ENCODE data around the gene ZNF367.
A peak's percentile ranks its signal among the peaks of the same experiment; 100 is the strongest.

ZNF367 gene

GRCh38 chr9:96436456-96437126 is 18.4 kb upstream of the ZNF367 start:
- DNase-seq (ENCODE audit: low read depth) = no peak

DNA sequence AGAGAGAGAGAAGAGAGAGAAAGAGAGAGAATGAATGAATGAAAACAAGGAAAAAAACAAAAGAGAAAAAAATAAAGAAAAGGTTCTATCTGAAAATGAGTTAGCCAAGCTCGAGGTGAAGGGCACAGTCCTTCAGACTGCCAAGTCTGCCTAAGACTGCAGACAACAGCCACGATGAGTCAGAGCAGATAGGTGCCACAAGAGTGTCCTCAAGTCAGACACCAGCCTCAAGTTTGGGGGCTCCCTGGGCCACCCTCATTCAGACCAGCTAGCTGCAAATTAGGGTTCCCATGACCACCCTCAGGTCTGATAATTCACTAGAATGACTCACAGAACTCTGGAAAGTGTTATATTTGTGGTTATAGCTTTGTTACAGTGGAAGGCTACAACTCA is 17.9 kb upstream of the ZNF367 start:
- no peak for DNase-seq (ENCODE audit: low read depth)

DNA sequence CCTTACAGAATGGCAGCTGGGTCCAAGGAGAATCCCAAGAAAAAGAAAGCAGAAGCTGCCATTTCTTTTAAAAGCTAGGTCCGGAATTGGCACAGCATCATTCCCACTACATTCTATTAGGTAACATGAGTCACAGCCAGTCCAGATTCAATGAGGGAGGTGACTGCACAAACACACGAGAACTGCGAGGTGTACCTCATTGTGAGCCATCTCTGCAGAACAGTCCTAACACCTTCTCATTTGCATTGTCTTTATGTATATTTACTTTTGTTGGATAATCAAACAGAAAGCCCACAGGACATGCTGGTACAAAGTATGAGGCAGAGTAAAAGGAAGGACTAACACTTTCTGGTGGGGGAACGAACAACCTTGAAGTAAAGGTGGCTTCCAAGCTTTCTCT is 17.2 kb upstream of the ZNF367 start:
- no peak for DNase-seq (ENCODE audit: low read depth)

GRCh38 chr9:96430377-96430776 is 12.2 kb upstream of the ZNF367 start:
- no peak for DNase-seq (ENCODE audit: low read depth)

DNA sequence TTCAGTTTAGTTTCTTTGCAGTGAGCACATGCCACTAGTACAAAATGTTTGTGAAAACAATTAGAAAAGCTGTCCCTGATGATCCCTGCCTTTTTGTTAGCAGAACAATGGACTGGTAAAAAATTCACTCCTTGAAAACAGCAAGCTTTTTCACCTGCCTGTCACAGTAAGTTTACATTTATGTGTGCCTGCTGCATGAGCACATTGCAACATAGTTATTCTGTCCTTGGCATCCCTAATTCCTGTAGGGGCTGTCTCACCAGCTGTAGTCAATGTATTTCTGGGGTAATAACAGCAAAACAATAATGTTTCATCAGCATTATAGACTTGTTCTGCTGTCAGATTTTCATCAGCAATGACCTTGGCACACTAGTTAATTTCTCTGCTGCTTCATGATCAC is 11.6 kb upstream of the ZNF367 start:
- no peak for DNase-seq (ENCODE audit: low read depth)

DNA sequence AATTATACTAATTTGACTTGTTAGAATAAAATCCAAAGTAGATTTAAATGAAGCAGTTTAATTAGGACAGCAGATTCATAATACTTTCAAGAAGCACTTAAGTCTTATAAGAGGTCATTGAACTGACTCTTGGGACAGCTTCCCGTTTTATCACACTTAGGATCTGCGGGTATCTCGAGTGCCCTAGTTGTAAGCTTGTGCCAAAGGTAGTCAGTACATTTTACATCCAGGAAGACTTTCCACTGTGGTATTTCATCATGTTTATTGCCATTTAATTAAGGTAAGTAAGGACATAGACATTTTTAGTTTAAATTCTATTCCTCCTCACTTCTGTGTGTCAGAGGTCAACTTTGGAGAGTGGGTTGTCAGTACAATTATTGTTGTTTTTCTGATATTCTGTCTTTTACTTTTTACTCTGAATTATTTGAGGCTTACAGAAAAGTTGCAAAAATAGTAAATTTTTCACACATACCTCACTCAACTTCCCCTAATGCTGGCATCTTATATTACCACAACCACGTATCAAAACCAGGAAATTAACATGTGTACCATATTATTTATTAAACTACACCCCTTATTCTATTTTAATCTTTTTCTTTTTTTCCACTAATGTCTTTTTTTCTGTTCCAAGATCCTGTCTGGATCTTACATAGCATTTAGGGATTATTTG is 7.5 kb upstream of the ZNF367 start:
- DNase-seq (ENCODE audit: low read depth) = no peak

- no peak for DNase-seq (ENCODE audit: low read depth)
Measured at GRCh38 chr9:96423985-96424336, 5.8 kb upstream of the ZNF367 start.

DNA sequence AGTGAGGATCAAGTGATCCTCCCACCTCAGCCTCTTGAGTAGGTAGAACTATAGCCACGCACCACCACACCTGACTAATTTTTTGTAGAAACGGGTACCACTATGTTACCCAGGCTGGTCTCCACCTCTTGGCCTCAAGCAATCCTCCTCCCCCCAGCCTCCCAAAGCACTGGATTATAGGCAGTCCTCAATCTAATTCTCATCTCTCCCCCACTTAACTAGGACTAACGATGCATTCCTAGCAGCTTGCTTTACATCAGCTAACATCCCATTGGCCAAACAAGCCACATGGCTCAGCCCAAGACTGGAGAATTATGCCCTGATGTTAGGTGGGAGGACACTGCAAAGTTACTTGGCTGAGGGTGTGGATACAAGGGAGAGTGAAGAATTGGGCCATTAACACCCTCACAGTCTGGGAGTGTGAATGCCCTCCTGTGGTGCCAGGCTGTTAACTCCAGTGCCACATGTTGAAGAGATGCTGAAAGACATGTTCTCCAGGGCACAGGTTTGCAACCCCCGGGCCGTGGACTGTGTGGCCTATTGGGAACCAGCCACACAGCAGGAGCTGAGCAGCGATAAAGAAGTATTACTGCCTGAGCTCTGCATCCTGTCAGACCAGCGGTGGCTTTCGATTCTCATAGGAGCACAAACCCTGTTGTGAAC is 5.3 kb upstream of the ZNF367 start:
- DNase-seq (ENCODE audit: low read depth) = no peak

GRCh38 chr9:96420468-96421219 is 2.5 kb upstream of the ZNF367 start:
- DNase-seq (ENCODE audit: low read depth) = peak; percentile 97

GRCh38 chr9:96419691-96419969 is 1.5 kb upstream of the ZNF367 start:
- no peak for DNase-seq (ENCODE audit: low read depth)

DNA sequence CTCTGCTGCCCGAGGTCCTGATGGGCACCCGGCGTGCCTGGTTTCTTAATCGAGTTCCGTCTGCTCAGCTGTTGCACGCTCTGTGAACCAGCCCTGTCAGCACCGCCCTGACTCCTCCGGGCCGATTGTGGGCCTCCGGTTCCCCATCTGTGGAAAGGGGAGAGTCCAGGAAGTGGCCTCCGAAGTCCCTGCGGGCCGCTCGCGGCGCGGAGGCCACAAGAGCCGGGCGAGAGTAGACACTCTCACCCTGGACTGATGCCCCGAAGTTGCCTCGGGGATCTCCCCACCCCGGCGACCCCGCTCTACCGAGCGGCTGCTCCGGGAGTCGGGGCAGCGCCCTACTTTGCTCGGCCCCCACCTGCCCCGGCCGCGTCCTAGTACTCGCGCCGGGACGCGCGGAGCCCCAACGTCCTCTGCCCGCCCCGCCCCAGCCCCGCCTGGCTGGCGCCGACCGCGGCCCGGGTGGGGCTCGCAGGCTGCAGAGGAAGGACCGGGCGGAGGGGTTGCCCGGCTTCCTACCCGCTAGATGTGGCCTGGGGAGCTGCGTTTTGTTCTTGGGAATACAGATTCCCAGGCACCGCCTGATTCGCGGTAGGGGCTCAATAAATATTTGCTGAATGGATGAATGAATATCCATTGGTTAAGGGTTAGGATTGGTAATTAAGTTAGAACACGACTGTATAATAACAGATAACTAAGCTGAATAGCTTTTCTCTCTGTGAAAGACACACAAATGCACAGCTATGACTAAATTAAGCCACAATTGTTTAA is 935 bp upstream of the ZNF367 start:
- peak; percentile 41 for DNase-seq (ENCODE audit: low read depth)

- no peak for DNase-seq (ENCODE audit: low read depth)
Measured at GRCh38 chr9:96417661-96418082, 498 bp downstream of the ZNF367 start.

- DNase-seq (ENCODE audit: low read depth) = peak; percentile 51
Measured at GRCh38 chr9:96417051-96417586, 1.1 kb downstream of the ZNF367 start.

DNA sequence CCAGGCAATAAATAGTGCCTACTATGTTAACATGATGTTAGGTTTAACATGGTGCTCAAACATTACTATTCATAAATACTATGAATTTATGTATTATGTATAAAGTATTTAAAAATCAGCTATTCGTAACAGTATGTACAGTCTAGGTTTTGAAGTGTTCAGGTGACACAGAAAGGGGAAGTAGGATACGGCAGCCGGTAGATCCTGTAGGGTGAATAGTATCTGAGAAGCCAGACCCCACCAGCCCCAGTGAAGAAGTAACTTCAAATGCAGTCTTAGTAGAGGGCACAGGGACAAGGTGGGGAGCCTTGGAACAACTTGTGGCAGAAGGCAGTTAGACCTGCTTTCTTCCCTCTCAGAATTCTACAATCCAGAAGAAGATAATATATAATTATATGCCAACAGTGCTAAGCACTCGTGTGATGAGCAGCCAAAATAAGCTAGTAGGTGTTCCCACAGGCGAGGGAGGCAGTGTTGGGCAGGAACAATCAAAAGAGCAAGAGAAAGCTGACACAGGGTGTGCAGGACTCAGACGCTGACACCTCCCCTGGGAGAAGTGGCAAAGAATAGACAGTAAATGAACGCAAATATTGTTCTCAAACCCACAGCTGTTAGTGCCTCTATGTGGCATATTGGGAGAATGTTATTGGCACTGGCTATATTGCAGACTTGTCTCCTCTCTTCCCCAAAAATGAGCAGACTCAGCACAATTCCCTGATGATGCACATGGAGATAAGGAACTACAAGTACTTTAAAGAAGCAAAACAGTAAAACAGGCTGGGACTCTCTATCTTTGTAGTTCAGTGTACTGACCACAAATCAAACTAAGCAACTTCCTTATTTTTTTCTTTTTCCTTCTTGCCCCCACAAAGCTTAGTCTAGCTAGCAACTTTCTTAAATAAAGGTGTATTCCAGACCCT is 4.6 kb downstream of the ZNF367 start:
- no peak for DNase-seq (ENCODE audit: low read depth)

GRCh38 chr9:96412174-96412913 is 5.8 kb downstream of the ZNF367 start:
- no peak for DNase-seq (ENCODE audit: low read depth)

DNA sequence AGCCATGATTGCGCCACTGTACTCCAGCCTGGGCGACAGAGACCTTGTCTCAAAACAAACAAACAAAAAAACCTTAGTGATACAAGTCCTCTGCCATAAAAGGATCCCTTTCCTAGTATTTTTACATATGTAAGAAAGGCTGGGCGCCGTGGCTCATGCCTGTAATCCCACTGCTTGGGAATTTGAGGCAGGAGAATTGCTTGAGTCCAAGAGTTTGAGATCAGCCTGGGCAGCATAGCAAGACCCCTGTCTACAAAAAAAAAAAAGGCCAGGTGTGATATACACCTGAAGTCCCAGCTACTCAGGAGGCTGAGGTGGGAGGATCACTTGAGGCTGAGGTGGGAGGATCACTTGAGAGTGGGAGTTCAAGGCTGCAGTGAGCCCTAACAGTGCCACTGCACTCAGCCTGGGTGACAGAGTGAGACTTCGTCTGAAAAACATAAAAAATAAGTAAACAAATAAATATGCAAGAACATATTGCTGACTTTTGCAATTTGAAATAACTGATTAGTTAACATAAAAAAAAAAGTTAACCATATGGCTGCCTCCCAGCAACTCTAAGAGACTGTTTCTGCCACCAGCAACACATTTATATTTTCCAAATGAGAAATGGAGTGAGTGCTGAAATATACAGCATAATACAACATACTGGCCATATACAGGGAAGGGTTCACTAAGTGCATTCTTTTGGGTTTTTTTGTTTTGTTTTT is 6.9 kb downstream of the ZNF367 start:
- DNase-seq (ENCODE audit: low read depth) = no peak

DNA sequence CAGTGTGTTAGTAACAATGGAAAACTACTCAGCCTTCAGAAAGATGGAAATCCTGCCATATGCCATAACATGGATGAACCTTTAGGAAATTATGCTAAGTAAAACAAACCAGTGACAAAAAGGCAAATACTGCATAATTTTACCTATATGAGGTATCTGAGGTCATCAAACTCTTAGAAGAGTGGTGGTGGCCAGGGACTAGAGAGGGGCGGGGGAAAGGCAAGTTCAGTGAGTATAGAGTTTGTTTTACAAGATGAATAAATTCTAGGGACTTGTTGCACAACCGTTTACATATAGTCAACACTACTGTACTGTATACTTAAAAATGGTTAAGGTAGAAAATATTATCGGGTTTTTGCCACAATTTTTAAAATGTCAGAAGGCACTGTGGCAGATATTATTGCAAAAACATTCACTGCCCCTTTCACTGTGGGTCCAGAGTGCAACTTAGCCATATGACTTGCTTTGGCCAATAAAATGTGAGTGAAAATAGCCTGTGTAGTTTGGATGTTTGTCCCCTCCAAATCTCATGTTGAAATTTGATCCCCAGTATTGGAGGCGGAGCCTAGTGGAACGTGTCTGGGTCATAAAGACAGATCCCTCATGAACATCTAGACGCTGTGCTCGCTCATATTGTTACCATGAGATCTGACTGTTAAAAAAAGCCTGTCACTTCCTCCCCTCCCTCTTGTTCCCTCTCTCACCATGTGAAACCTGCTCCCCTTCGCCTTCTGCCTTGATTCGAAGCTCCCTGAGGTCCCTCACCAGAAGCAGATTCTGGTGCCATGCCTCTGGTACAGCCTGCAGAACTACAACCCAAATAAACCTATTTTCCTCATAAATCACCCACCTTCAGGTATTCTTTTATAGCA is 9.5 kb downstream of the ZNF367 start:
- no peak for DNase-seq (ENCODE audit: low read depth)

DNA sequence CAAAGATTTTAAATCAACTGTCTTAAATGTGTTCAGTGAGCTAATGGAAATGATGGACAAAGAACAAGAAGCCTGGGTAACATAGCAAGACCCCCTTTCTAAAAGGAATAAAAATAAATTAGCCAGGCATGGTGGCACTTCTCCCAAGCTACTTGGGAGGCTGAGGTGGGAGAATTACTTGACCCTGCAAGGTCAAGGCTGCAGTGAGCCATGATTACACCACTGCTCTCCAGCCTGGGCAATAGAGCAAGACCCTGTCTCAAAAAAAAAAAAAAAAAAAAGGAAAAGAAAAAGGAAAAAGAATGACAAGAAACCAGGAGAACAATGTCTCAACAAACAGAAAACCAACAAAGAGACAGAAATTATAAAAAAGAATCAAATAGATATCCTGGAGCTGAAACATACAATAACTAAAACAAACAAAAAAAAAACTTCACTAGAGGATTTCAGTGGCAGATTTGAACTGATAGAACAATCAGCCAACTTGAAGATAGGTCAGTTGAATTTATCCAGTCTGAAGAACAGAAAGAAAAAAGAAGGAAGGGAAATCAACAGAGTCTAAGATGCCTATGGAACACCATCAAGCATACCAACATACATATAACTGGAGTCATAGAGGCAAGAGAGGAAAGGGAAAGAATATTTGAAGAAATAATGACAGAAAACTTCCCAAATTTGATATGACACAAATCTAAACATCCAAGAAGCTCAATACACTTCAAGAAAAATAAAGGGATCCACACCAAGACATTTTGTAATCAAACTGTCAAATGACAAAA is 17.8 kb downstream of the ZNF367 start:
- DNase-seq (ENCODE audit: low read depth) = no peak

Measured in fibroblast of the conjunctiva (primary cell).